ENCODE measurements around the gene TTC12. TPM values are rescaled to one million over a fixed set of nuclear protein-coding genes. Genes with fewer than 3 reads are reported as not detected.
A peak's percentile ranks its signal among the peaks of the same experiment; 100 is the strongest.
"Not testable (repeated sequence)": the region's sequence is repeated elsewhere in the genome, so short reads cannot be mapped to it uniquely, and the experiment has no call there.

Gene TTC12
- polyA plus RNA-seq, 1 donor, result 5.9 TPM

- DNase-seq (ENCODE audit: low read depth), result no peak
Measured at GRCh38 chr11:113286009-113286408, 28.4 kb upstream of the TTC12 start.

GRCh38 chr11:113286509-113287497, 27.6 kb upstream of the TTC12 start:
- DNase-seq (ENCODE audit: low read depth), result peak; percentile 22

GRCh38 chr11:113287801-113288200, 26.6 kb upstream of the TTC12 start:
- DNase-seq (ENCODE audit: low read depth), result no peak

- DNase-seq (ENCODE audit: low read depth), result no peak
Measured at GRCh38 chr11:113288286-113288863, 26.0 kb upstream of the TTC12 start.

- DNase-seq (ENCODE audit: low read depth), result no peak
Measured at GRCh38 chr11:113289431-113290187, 24.8 kb upstream of the TTC12 start.

GRCh38 chr11:113293936-113294335, 20.4 kb upstream of the TTC12 start:
- no peak for DNase-seq (ENCODE audit: low read depth)

GRCh38 chr11:113295993-113296392, 18.4 kb upstream of the TTC12 start:
- DNase-seq (ENCODE audit: low read depth), result no peak

GRCh38 chr11:113296447-113297205, 17.8 kb upstream of the TTC12 start:
- DNase-seq (ENCODE audit: low read depth), result no peak

GRCh38 chr11:113298496-113298895, 15.9 kb upstream of the TTC12 start:
- DNase-seq (ENCODE audit: low read depth), result not testable (repeated sequence)

- DNase-seq (ENCODE audit: low read depth), result no peak
Measured at GRCh38 chr11:113304916-113305315, 9.5 kb upstream of the TTC12 start.

- no peak for DNase-seq (ENCODE audit: low read depth)
Measured at GRCh38 chr11:113305440-113306336, 8.7 kb upstream of the TTC12 start.

- DNase-seq (ENCODE audit: low read depth), result no peak
Measured at GRCh38 chr11:113308601-113309000, 5.8 kb upstream of the TTC12 start.

GRCh38 chr11:113311536-113311935, 2.8 kb upstream of the TTC12 start:
- no peak for DNase-seq (ENCODE audit: low read depth)

GRCh38 chr11:113313601-113314000, 782 bp upstream of the TTC12 start:
- DNase-seq (ENCODE audit: low read depth), result no peak

- no peak for DNase-seq (ENCODE audit: low read depth)
Measured at GRCh38 chr11:113314065-113314388, 356 bp upstream of the TTC12 start.

- no peak for DNase-seq (ENCODE audit: low read depth)
Measured at GRCh38 chr11:113315811-113316210, 1.4 kb downstream of the TTC12 start.

- DNase-seq (ENCODE audit: low read depth), result no peak
Measured at GRCh38 chr11:113316256-113316655, 1.9 kb downstream of the TTC12 start.

- no peak for DNase-seq (ENCODE audit: low read depth)
Measured at GRCh38 chr11:113317339-113317738, 3.0 kb downstream of the TTC12 start.

GRCh38 chr11:113319085-113319484, 4.7 kb downstream of the TTC12 start:
- no peak for DNase-seq (ENCODE audit: low read depth)

- DNase-seq (ENCODE audit: low read depth), result no peak
Measured at GRCh38 chr11:113322158-113322557, 7.8 kb downstream of the TTC12 start.

GRCh38 chr11:113324250-113324649, 9.9 kb downstream of the TTC12 start:
- no peak for DNase-seq (ENCODE audit: low read depth)
